SU-DHL-6 (cell line): ENCODE measurements around the gene ATXN7.

Experiments used
- H2AFZ ChIP-seq: fragments of 200-600 bp; sonication (generic); 2 replicates; pipeline ENCODE4 v1.6.1; 2014; ENCODE audit warnings: low read depth, mild to moderate bottlenecking, moderate library complexity, mixed read lengths, antibody characterized with exemption, low read length; ENCODE audit not compliant: severe bottlenecking
- H3F3A ChIP-seq: fragments of 200-600 bp; shearing (Covaris generic); 2 replicates; pipeline ENCODE4 v1.6.0; 2016; ENCODE audit warnings: antibody characterized with exemption, mild to moderate bottlenecking; ENCODE audit not compliant: insufficient read depth
- H3K27ac ChIP-seq: fragments of 200-600 bp; sonication (generic); 2 replicates; pipeline ENCODE4 v1.5.1; 2016; ENCODE audit warnings: low read depth, mild to moderate bottlenecking, low read length, moderate library complexity, mixed read lengths
- H3K27me3 ChIP-seq: fragments of 200-600 bp; sonication (generic), shearing (Covaris generic); 2 replicates; pipeline ENCODE4 v1.6.0; 2014; ENCODE audit warnings: mild to moderate bottlenecking, low read length
- H3K36me3 ChIP-seq: fragments of 200-600 bp; sonication (generic); 2 replicates; pipeline ENCODE4 v1.6.1; 2014; ENCODE audit warnings: mild to moderate bottlenecking, low read length, mixed read lengths
- H3K4me2 ChIP-seq: fragments of 300-600, 200-600 bp; shearing (Covaris generic), sonication (generic); 2 replicates; pipeline ENCODE4 v1.6.0; 2014; ENCODE audit warnings: low read length, low read depth, mild to moderate bottlenecking; ENCODE audit not compliant: poor library complexity, severe bottlenecking
- H3K4me3 ChIP-seq: fragments of 200-600 bp; sonication (generic); 2 replicates; pipeline ENCODE4 v1.5.1; 2014; ENCODE audit warnings: antibody characterized with exemption, low read length, mild to moderate bottlenecking, mixed read lengths; ENCODE audit not compliant: insufficient read depth, poor library complexity, severe bottlenecking
- H3K79me2 ChIP-seq: fragments of 200-600 bp; sonication (generic); 2 replicates; pipeline ENCODE4 v1.6.1; 2014; ENCODE audit warnings: mild to moderate bottlenecking, low read length, moderate library complexity; ENCODE audit not compliant: insufficient read depth
- H3K9ac ChIP-seq: fragments of 200-600 bp; sonication (generic); 2 replicates; pipeline ENCODE4 v1.7.0; 2014; ENCODE audit warnings: mild to moderate bottlenecking, low read length
- H3K9me2 ChIP-seq: fragments of 200-600 bp; sonication (generic); replicated peaks from 2 replicates; pipeline ENCODE4 v1.6.1; 2014; ENCODE audit warnings: low read length; ENCODE audit not compliant: insufficient read depth
- H3K9me3 ChIP-seq: fragments of 200-600 bp; sonication (generic); 2 replicates; pipeline ENCODE4 v1.6.1; 2014; ENCODE audit warnings: low read length, mixed read lengths; ENCODE audit not compliant: insufficient read depth
- H4K20me1 ChIP-seq: fragments of 200-600 bp; sonication (generic); 2 replicates; pipeline ENCODE4 v1.6.1; 2014; ENCODE audit warnings: low read depth, mild to moderate bottlenecking, antibody characterized with exemption, low read length, moderate library complexity, mixed read lengths
- EZH2phosphoT487 ChIP-seq: fragments of 200-600 bp; sonication (generic), shearing (Covaris generic); conservative IDR thresholded peaks from 2 replicates; pipeline ENCODE4 v1.6.1; 2018; ENCODE audit warnings: mild to moderate bottlenecking, antibody characterized with exemption, low read length, moderate library complexity, mixed read lengths
- TF ChIP-seq, protein P1 (sequence below): fragments of 200-600 bp; sonication (generic); IDR thresholded peaks from one replicate; pipeline ENCODE4 v1.5.1; 2017; ENCODE audit warnings: antibody characterized with exemption, mild to moderate bottlenecking, low read length, moderate library complexity; ENCODE audit not compliant: insufficient read depth, poor library complexity, severe bottlenecking

Gene ATXN7

GRCh38 chr3:64033069-64033468, 169.4 kb downstream of the ATXN7 start:
- no peaks in the 10 kb centered on the region for H3K9me3 ChIP-seq
- H3K4me2 ChIP-seq, result no peak overlapping the region
- no peak overlapping the region for H3K9ac ChIP-seq
- no peaks in the 10 kb centered on the region for H3K27me3 ChIP-seq
- H4K20me1 ChIP-seq, result no peaks in the 10 kb centered on the region
- H3F3A ChIP-seq, result no peaks in the 10 kb centered on the region
- H3K9me2 ChIP-seq, result no peaks in the 10 kb centered on the region
- TF ChIP-seq, protein P1, sequence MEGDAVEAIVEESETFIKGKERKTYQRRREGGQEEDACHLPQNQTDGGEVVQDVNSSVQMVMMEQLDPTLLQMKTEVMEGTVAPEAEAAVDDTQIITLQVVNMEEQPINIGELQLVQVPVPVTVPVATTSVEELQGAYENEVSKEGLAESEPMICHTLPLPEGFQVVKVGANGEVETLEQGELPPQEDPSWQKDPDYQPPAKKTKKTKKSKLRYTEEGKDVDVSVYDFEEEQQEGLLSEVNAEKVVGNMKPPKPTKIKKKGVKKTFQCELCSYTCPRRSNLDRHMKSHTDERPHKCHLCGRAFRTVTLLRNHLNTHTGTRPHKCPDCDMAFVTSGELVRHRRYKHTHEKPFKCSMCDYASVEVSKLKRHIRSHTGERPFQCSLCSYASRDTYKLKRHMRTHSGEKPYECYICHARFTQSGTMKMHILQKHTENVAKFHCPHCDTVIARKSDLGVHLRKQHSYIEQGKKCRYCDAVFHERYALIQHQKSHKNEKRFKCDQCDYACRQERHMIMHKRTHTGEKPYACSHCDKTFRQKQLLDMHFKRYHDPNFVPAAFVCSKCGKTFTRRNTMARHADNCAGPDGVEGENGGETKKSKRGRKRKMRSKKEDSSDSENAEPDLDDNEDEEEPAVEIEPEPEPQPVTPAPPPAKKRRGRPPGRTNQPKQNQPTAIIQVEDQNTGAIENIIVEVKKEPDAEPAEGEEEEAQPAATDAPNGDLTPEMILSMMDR, result no peak
- H3K4me3 ChIP-seq, result no peak overlapping the region
- no peak overlapping the region for H3K27ac ChIP-seq
- H2AFZ ChIP-seq, result no peak overlapping the region
- no peaks in the 10 kb centered on the region for H3K79me2 ChIP-seq
- no peaks in the 10 kb centered on the region for H3K36me3 ChIP-seq

DNA sequence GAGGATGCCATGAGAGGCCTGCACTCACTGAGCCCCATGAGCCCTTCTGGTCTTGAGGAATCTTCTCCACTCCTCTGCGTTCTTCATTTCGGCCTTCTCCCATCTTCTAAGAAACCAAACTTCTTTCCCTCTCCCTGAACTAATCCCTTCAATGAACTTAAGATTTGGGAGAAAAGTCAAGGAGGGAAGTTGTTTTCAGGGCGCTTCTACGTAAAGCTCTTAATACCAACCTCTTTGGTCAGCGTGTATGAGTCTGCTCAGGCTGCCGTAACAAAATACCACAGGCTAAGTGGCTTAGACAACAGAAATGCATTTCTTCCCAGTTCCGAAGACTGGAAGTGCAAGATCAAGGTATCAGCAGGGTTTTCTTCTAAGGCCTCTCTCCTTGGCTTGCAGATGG, 173.4 kb downstream of the ATXN7 start:
- Histone ChIP-seq H3K4me3 (no peak overlapping the region), H3K9me3 (no peaks in the 10 kb centered on the region), H3K79me2 (no peaks in the 10 kb centered on the region), H2AFZ (no peak overlapping the region), H4K20me1 (no peaks in the 10 kb centered on the region), H3K36me3 (no peaks in the 10 kb centered on the region), H3K9me2 (no peaks in the 10 kb centered on the region), H3K4me2 (no peak overlapping the region), H3K27me3 (no peaks in the 10 kb centered on the region), H3F3A (no peaks in the 10 kb centered on the region), H3K27ac (no peak overlapping the region), H3K9ac (no peak overlapping the region)
- TF ChIP-seq, protein P1, result no peak
- TF ChIP-seq EZH2phosphoT487, result no peak

- no peaks in the 10 kb centered on the region for H4K20me1 ChIP-seq
- no peaks in the 10 kb centered on the region for H3F3A ChIP-seq
Observed at GRCh38 chr3:64038253-64038767, 174.6 kb downstream of the ATXN7 start.

More at GRCh38 chr3:64038253-64038767, 174.6 kb downstream of the ATXN7 start:
- Histone ChIP-seq H3K9me3 (no peaks in the 10 kb centered on the region), H3K9ac (no peak overlapping the region), H3K27me3 (no peaks in the 10 kb centered on the region), H3K36me3 (no peaks in the 10 kb centered on the region), H2AFZ (no peak overlapping the region), H3K79me2 (no peaks in the 10 kb centered on the region), H3K4me3 (no peak overlapping the region), H3K4me2 (no peak overlapping the region), H3K9me2 (no peaks in the 10 kb centered on the region), H3K27ac (no peak overlapping the region)
- TF ChIP-seq, protein P1, result no peak
- no peak for TF ChIP-seq EZH2phosphoT487
